ENCODE measurements around the gene CPSF3. TPM values are rescaled to one million over a fixed set of nuclear protein-coding genes. Genes with fewer than 3 reads are reported as not detected.

Gene CPSF3
- total and polyA plus RNA-seq, 2 of the 8 experiments (the other 6 are each of a cell fraction or from before 2014, with no cell fraction given) = 44.5 to 93.3 TPM

DNA sequence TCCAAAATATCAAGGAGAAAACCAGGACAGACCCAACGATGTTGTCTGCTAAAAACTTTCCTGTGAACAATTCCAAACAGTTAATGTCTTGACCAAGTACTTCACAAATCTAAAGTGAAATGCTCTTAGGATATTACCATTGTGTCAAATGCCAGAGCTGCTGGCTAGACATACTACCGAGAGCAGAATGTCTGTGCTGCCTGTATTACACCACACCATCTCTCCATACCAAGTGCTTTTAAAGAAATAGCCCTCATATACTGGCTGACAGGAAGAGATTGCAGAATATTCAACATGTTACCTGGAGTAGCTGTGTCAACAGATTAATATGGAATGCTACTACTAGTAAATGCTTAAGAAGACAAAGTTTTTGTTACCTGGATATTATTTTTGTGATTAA lies 69.5 kb downstream of the CPSF3 start:
- no peaks in the 10 kb centered on the region for H3K23me2 ChIP-seq (ENCODE audit: low read depth, low read length)

More for the DNA sequence above, 69.5 kb downstream of the CPSF3 start:
- no peak for DNase-seq (ENCODE audit: low read depth in 1 of 2, low spot score in 2 of 2)
- Histone ChIP-seq H2AK5ac (ENCODE audit: low read depth, low read length) (no peak overlapping the region), H3K9ac (replicated peaks in 1 of 4; ENCODE audit: extremely low read depth in 1 of 4, low read depth in 3 of 4, low read length in 3 of 4) (no peak overlapping the region), H2BK20ac (ENCODE audit: low read length) (no peak overlapping the region), H3K79me2 (ENCODE audit: control insufficient read depth in 1 of 2, insufficient read depth in 2 of 2, low read length in 2 of 2) (no peaks in the 10 kb centered on the region), H4K91ac (replicated peaks; ENCODE audit: insufficient read length, low read length) (no peak overlapping the region), H4K5ac (ENCODE audit: insufficient read length, low read depth, low read length) (no peak overlapping the region), H4K8ac (ENCODE audit: extremely low read depth, insufficient read depth, low read length) (no peak overlapping the region), H2BK120ac (replicated peaks; ENCODE audit: low read depth, low read length) (no peak overlapping the region), H3K23ac (ENCODE audit: insufficient read length) (no peak overlapping the region), H4K20me1 (replicated peaks in 1 of 2; ENCODE audit: control insufficient read depth in 1 of 2, insufficient read depth in 2 of 2, low read length in 2 of 2) (peaks cover 0 to 1% of the 10 kb centered on the region in 2 experiments), H2BK5ac (ENCODE audit: low read depth, low read length) (no peak overlapping the region), H3K14ac (ENCODE audit: insufficient read length) (no peak overlapping the region), H3K4me1 (replicated peaks in 1 of 4; ENCODE audit: control insufficient read depth in 3 of 4, insufficient read depth in 4 of 4, low read length in 3 of 4) (no peaks in the 10 kb centered on the region), H3K4me2 (ENCODE audit: insufficient read depth in 1 of 2, low read depth in 2 of 2, low read length in 2 of 2) (no peak overlapping the region), H2AFZ (ENCODE audit: low read length) (no peak overlapping the region), H3K27ac (ENCODE audit: low read depth, low read length) (no peak overlapping the region), H3K36me3 (ENCODE audit: control insufficient read depth in 2 of 4, insufficient read depth in 4 of 4, low read length in 3 of 4) (peaks cover 23 to 76% (median 49%) of the 10 kb centered on the region in 4 experiments), H3K79me1 (ENCODE audit: low read depth, low read length) (no peaks in the 10 kb centered on the region), H3K4ac (replicated peaks; ENCODE audit: insufficient read length, low read depth, low read length) (no peak overlapping the region), H3K27me3 (replicated peaks in 1 of 4; ENCODE audit: control insufficient read depth in 3 of 4, extremely low read depth in 1 of 4, insufficient read depth in 3 of 4, low read length in 3 of 4) (no peaks in the 10 kb centered on the region), H3K18ac (ENCODE audit: extremely low read depth, low read length) (no peak overlapping the region), H3K9me3 (ENCODE audit: insufficient read depth in 2 of 2, low read depth in 1 of 2, low read length in 1 of 2) (no peaks in the 10 kb centered on the region), H3K4me3 (ENCODE audit: extremely low read depth in 1 of 4, insufficient read depth in 2 of 4, low read depth in 3 of 4, low read length in 4 of 4) (no peak overlapping the region), H3K56ac (replicated peaks; ENCODE audit: insufficient read length, low read depth, low read length) (no peak overlapping the region), H2BK15ac (ENCODE audit: low read length) (no peak overlapping the region), H2BK12ac (ENCODE audit: low read depth, low read length) (no peak overlapping the region)
- CTCF ChIA-PET (ENCODE audit: partially characterized antibody) = interaction anchor here (0.6 kb wide), 1 partner anchor 117 kb away, joined by 3 read pairs; no protein-coding TSS in a partner anchor
- 92% methylated on average over 2 of the region's 2 CpGs; no CpG with 5 or more reads in 1 of the 2 experiments for WGBS, 2 experiments (ENCODE audit: extremely low coverage in 1 of 2, insufficient coverage in 1 of 2, insufficient read length in 1 of 2, insufficient replicate concordance in 2 of 2, low coverage in 1 of 2, low lambda C conversion rate in 2 of 2, missing lambda C conversion rate in 1 of 2)
- POLR2A ChIA-PET (ENCODE audit: partially characterized antibody) = no interaction called here
- FAIRE-seq = no peak
